GM12873 (cell line): ENCODE data around the gene WWOX.

ENCODE experiments used
- TF ChIP-seq, protein P1 (sequence below): IDR thresholded peaks from 2 replicates; pipeline ENCODE4 v1.5.1; 2012; ENCODE audit warnings: low read depth, mild to moderate bottlenecking, moderate library complexity, low read length, control low read depth; ENCODE audit not compliant: insufficient read depth; ENCODE audit errors: missing control alignments

The WWOX gene

DNA sequence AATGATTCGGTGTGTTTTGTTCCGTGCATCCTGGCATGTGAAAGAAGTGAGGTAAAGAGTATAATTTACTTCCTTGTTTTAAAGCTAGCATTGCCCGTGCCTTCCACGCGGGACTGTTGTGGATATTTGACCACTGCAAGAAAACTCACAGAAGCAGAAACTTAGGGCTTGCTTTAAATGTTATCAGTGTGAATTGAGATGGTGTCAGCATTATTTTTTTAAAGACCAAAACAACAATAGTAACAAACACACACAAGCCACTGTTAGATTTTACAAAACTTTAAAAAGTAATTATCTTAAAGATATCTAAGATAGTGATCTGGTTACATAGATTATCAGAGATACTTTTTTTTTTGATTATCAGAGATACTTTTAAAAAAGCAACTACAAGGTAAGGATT, 47.4 kb downstream of the WWOX start:
- TF ChIP-seq, protein P1, sequence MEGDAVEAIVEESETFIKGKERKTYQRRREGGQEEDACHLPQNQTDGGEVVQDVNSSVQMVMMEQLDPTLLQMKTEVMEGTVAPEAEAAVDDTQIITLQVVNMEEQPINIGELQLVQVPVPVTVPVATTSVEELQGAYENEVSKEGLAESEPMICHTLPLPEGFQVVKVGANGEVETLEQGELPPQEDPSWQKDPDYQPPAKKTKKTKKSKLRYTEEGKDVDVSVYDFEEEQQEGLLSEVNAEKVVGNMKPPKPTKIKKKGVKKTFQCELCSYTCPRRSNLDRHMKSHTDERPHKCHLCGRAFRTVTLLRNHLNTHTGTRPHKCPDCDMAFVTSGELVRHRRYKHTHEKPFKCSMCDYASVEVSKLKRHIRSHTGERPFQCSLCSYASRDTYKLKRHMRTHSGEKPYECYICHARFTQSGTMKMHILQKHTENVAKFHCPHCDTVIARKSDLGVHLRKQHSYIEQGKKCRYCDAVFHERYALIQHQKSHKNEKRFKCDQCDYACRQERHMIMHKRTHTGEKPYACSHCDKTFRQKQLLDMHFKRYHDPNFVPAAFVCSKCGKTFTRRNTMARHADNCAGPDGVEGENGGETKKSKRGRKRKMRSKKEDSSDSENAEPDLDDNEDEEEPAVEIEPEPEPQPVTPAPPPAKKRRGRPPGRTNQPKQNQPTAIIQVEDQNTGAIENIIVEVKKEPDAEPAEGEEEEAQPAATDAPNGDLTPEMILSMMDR = no peak

DNA sequence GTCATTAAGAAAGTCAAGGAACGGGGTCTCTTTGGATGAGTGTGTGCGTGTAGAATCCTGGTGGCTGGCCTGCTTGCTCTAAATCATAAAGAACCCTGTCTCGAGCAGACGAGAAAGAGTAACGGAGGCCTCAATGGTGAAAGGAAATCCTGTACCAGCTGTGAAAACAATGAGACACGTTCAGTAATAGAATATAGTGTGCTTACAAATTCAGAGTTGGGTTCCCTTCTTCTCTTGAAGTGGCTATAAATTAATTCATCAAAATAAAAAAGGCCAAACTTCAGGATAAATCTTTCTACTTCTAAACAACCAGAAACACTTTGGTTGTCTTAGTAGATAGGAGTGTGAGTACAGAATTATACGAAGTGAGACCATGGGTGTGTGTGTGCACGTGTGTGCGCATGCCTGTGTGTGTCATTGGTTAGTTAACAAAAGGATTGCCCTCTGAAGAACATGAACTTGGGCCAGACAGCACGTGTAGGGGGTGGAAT, 48.5 kb downstream of the WWOX start:
- TF ChIP-seq, protein P1 = no peak

- TF ChIP-seq, protein P1 = no peak
These were observed 50.8 kb downstream of the WWOX start for GRCh38 chr16:78150233-78150632.

DNA sequence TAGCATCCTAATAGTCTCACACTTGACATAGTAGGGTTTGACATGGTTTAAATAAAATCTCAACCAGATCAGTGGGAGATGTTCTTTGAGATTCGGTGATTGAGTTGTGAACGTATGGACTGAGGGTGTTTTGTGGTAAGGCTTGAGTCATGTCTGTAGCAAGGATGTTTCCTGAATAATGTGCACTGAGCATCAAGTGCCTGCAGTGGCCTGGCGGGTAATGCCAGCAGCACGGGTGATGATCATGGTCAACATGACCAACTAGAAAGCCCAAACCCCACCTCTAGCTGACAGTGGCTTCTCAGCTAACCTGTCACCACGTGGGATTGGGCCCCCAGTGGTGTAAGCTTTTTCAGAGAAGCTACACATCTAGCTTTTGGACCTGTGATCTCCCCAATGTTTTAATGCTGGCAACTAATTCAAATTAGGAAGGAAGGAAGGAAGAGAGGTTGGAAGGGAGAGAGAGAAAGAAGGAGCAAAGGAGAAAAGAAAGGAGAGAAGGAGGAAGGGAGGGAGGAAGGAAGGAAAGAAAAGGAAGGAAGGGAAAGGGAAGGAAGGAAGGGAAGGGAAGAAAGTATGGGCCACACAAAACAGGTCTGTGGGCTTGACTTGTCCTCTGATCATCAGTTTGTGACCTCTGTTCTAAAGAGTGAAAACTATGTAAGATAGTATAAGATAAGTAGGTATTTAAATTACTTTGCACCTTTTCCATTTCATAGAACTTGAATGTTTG, 55.4 kb downstream of the WWOX start:
- TF ChIP-seq, protein P1 = no peak

DNA sequence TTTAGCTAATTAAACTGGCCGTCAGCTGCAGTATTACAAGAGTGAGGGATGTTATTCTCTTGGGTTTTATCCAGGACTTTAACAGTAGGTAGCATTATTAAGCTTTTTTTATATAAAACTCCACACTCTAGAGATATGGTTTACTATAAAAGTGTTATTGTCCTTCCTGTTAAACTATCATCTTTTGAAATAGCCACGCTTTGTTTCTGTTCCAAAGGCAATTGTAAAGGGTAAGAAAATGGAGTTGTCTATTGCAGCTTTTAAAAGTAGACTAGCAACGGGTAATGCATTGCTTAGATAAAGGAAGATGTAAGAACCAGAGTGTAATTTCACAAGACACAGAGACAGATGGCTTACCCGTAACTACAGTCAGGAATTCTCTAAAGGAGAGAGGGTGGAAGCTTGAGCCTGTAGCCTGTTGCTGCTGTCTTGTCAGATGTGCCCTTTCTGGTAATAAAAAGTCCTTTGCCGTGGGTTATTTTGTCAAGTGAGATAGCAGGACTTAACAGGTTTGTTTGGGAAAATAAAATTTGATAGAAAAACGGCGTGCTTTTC, 56.4 kb downstream of the WWOX start:
- TF ChIP-seq, protein P1 = no peak

- TF ChIP-seq, protein P1 = no peak
These were observed 61.7 kb downstream of the WWOX start for GRCh38 chr16:78161023-78161729.

DNA sequence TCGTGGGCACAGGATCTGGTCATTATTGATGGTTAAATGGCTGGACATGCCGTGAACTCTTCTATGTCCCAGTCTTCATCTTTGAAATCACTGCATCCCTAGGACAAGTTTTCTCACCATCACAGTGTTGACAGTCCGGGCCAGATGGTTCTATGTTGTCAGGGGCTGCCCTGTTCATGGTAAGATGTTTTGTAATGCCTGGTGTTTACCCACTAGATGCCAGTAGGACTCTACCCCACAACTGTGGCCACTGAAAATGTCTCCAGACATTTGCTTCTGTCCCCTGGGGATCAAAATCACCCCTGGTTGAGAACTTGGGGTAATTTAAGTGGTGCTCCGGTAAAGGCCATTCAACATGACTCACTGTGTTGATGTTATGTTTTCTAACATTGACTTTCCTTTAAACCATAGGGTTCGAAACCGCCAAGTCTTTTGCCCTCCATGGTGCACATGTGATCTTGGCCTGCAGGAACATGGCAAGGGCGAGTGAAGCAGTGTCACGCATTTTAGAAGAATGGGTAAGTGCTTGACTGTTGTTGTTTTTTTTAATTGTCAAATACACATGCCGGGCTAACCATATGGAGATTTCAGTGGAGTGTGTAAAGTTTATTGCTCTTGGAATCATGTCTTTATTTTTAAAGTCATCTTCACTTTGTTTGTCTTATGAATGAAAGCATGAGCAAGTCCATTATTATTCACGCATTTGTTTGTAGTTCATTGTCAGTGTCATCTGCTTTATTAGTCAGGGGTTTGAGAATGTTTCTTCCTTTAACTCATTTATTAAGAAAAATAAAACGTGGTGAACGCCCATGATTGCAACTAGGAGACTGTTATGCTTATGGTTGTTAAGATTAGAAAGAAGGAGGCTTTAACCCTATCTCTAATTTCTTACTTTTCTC, 64.6 kb downstream of the WWOX start:
- TF ChIP-seq, protein P1 = no peak
